Neural crest cell (in vitro differentiated cells): ENCODE results near the gene MRPL51. TPM values are rescaled to one million over a fixed set of nuclear protein-coding genes. Genes with fewer than 3 reads are reported as not detected.

Experiments
- DNase-seq: peaks from one replicate; pipeline ENCODE4 v3.0.0; 2021; ENCODE audit warnings: low read depth, mixed read lengths, low spot score
- H3K27ac Mint-ChIP-seq: one replicate; pipeline ENCODE4 v1.8.0; 2021; ENCODE audit warnings: mild to moderate bottlenecking, mixed read lengths; ENCODE audit not compliant: unreplicated experiment
- H3K27me3 Mint-ChIP-seq: 2 replicates; pipeline ENCODE4 v1.8.0; 2021; ENCODE audit warnings: low read depth, mild to moderate bottlenecking, mixed read lengths
- H3K36me3 Mint-ChIP-seq: 2 replicates; pipeline ENCODE4 v1.8.0; 2021; ENCODE audit warnings: low read depth, mild to moderate bottlenecking, mixed read lengths
- H3K4me1 Mint-ChIP-seq: 2 replicates; pipeline ENCODE4 v1.8.0; 2021; ENCODE audit warnings: mixed read lengths
- H3K4me3 Mint-ChIP-seq: one replicate; pipeline ENCODE4 v1.8.0; 2021; ENCODE audit warnings: mild to moderate bottlenecking, mixed read lengths
- H3K9me3 Mint-ChIP-seq: 2 replicates; pipeline ENCODE4 v1.8.0; 2021; ENCODE audit warnings: mixed read lengths
- total RNA-seq: library from RNA; stranded (reverse); gene quantifications from 2 replicates; pipeline ENCODE4 v1.2.1, GENCODE V29; 2021
- TF ChIP-seq, protein P1 (sequence below): fragments of 200-600 bp; sonication (generic); conservative IDR thresholded peaks from 2 replicates; pipeline ENCODE4 v1.5.0; 2021; ENCODE audit warnings: antibody characterized with exemption, mild to moderate bottlenecking

MRPL51 gene
- total RNA-seq, 1 donor from 2014 or later: 272 TPM

DNA sequence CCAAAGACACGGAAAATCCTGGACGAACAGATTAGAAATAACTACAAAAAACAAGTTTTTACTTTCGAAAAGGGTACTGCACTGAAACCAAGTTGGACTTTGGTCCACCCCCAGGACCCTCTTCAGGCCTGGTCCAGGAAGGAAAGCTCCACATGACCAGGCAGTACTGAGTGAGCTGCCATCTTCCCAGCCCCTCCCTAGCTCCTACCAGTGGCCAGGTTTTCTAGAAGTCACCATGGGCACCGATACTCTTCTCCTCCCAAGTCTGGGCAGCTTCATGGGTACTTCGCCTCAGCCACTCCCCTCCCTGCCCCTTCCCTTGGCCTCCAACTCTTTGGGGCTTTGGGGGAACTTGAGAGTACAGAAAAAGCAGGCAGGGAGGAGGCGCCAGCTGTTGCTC lies 29.2 kb downstream of the MRPL51 start:
- Mint-ChIP-seq H3K36me3 (peaks cover 7% of the 10 kb centered on the region), H3K9me3 (no peaks in the 10 kb centered on the region), H3K27ac (no peak overlapping the region), H3K4me1 (peaks cover 3% of the 10 kb centered on the region), H3K4me3 (no peak overlapping the region), H3K27me3 (no peaks in the 10 kb centered on the region)
- TF ChIP-seq, protein P1, sequence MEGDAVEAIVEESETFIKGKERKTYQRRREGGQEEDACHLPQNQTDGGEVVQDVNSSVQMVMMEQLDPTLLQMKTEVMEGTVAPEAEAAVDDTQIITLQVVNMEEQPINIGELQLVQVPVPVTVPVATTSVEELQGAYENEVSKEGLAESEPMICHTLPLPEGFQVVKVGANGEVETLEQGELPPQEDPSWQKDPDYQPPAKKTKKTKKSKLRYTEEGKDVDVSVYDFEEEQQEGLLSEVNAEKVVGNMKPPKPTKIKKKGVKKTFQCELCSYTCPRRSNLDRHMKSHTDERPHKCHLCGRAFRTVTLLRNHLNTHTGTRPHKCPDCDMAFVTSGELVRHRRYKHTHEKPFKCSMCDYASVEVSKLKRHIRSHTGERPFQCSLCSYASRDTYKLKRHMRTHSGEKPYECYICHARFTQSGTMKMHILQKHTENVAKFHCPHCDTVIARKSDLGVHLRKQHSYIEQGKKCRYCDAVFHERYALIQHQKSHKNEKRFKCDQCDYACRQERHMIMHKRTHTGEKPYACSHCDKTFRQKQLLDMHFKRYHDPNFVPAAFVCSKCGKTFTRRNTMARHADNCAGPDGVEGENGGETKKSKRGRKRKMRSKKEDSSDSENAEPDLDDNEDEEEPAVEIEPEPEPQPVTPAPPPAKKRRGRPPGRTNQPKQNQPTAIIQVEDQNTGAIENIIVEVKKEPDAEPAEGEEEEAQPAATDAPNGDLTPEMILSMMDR: no peak
- no peak for DNase-seq

DNA sequence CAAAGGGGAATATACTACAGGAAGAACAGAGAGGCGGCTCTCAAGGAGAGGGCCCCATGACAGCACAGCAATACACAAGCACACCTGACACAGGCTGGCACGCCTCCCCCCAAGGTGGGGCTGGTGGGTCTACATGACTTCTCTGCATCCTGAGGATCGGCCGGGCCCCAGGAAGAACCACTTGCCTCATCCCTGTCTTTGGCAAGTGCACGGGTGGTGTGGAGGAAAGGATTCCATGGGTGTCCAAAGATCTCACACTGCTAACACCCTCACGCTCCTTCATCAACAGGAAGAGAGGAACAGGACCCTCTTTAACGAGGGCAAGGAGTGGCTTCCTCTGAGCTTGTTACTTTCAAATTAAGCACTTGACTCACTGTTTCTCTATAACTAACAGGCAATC lies 29.8 kb downstream of the MRPL51 start:
- peaks cover 7% of the 10 kb centered on the region for H3K36me3 Mint-ChIP-seq
- TF ChIP-seq, protein P1: no peak
- DNase-seq: no peak
- H3K27ac Mint-ChIP-seq: no peak overlapping the region
- no peaks in the 10 kb centered on the region for H3K27me3 Mint-ChIP-seq
- H3K4me1 Mint-ChIP-seq: peaks cover 3% of the 10 kb centered on the region
- H3K9me3 Mint-ChIP-seq: no peaks in the 10 kb centered on the region
- H3K4me3 Mint-ChIP-seq: no peak overlapping the region

DNA sequence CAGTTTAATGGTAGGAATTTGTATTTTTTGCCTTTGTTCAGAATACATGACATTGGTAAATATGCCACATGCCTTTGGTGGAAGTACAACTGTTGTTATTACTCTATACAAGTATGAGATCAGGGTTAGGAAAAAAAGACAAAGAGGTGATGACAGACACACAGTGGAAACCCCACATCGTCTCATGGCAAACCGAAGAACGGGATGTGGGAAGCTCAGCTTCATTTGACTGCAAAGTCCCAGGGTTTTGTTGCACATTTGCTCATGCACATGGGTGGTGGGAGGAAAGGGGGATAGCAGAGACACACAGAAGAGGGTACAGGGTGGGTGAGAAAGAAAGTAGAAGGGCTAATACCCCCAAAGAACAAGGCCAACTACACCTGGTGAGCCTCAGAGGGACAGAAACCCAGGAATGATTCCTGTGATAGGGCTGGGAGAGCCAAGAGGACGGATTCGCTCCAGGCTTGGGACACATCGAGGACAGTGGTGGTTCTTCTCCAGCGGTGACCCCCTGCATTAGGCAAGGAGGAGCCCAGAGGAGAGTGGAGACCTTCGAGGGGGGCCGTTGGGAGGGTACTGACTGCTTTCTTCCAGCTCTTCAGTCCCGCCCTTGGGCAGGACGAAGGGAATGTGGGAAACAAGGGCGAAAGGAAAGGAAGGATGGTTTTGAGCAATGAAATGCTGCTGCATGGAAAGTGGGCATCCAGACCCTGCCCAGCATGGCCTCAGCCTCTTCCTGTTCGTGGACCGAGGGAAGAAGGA lies 30.6 kb downstream of the MRPL51 start:
- H3K4me3 Mint-ChIP-seq: no peak overlapping the region
- H3K36me3 Mint-ChIP-seq: peaks cover 7% of the 10 kb centered on the region
- peaks cover 3% of the 10 kb centered on the region for H3K4me1 Mint-ChIP-seq
- TF ChIP-seq, protein P1: no peak
- no peak for DNase-seq
- no peaks in the 10 kb centered on the region for H3K27me3 Mint-ChIP-seq
- no peak overlapping the region for H3K27ac Mint-ChIP-seq
- H3K9me3 Mint-ChIP-seq: no peaks in the 10 kb centered on the region

DNA sequence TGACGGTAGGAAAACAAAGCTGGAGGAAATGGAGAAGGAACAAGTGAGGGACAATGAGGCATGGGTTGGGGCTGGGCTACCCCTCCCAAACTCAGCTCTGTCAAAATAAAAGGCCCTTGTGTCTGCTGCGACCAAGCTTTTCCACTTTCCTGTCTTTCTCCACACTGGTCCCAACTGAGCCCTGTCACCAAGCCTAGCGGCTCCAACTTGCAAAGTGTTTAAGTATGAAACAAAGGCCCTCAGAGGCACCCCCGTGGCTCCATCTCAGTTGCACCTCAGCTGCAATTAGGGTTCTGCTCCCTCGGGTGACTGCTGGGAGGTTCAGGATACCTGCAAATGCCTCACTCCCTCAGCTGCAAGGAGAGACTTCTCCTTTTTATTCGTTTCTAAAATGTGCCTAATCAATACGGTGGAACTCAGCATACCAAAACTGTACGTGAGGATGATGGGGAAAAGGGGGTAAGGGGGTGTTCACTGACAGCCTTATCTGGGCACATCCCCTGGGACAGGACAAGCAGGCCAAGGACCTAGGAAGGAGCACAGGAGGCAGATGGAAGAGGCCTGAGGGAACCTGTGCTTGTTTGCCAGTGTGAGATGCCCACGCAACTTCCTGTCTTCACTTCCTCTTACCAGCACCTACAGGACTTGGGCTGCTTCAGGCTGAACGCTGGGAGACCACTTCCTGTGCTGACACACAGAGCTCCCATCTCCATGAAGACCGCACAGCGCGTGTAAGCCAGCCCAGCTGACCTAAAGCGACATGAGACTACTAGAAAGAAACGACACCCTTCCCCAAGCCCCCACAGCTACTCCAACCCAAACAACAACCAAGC lies 31.4 kb downstream of the MRPL51 start:
- H3K9me3 Mint-ChIP-seq: no peaks in the 10 kb centered on the region
- H3K4me3 Mint-ChIP-seq: no peak overlapping the region
- no peak overlapping the region for H3K27ac Mint-ChIP-seq
- H3K27me3 Mint-ChIP-seq: no peaks in the 10 kb centered on the region
- no peak for DNase-seq
- peaks cover 3% of the 10 kb centered on the region for H3K4me1 Mint-ChIP-seq
- TF ChIP-seq, protein P1: no peak
- H3K36me3 Mint-ChIP-seq: peaks cover 7% of the 10 kb centered on the region

DNA sequence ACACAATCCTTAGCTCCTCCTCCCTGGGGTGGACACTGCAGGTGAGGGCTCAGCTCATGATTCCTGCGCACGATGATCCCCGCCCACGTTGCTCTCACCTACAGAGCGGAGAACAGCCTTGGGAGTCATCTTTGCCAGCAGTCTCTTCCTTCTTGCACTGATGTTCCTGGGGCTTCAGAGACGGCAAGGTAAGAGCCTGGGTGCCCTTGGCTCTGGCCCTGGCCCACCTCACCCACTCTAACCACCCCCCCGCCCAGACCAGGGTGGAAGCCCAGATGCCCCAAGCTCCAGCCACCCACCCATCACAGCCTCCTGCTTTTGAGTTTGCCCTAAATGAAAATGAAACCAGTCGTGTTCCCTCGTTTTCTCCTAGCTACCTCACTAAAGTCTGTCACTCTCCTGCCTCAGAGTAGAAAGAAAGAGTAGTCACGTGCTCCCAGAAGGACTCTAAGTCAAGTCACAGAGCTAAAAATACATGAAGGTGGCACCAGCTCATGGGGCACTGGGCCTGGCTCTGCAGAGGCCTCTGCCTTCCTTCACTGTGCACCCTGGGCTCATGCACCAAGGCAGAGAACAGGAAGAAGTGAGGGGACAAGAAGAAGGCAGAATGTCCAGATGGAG lies 32.2 kb downstream of the MRPL51 start:
- TF ChIP-seq, protein P1: no peak
- no peak overlapping the region for H3K4me3 Mint-ChIP-seq
- peaks cover 3% of the 10 kb centered on the region for H3K4me1 Mint-ChIP-seq
- no peak for DNase-seq
- no peaks in the 10 kb centered on the region for H3K27me3 Mint-ChIP-seq
- no peak overlapping the region for H3K27ac Mint-ChIP-seq
- H3K9me3 Mint-ChIP-seq: no peaks in the 10 kb centered on the region
- H3K36me3 Mint-ChIP-seq: peaks cover 7% of the 10 kb centered on the region
